Panc1 (cell line): ENCODE data around the gene RBM19. TPM values are rescaled to one million over a fixed set of nuclear protein-coding genes. Genes with fewer than 3 reads are reported as not detected.

ENCODE experiments used
- ATAC-seq: fragments of 200-7000 bp; cut with Tn5 transposase; 2 replicates; pipeline ENCODE4 v1.9.1; 2020; ENCODE audit warnings: mild to moderate bottlenecking, moderate library complexity
- BruUV-seq: library from RNA; stranded (reverse); fragments of 400-500 nt; replicated peaks from 2 replicates; lab custom pipeline; 2021; lab: Mats Ljungman, UMichigan
- CTCF ChIA-PET: fragments of 300-600 bp; sonication (Branson Sonifier 250); formaldehyde crosslinking; loops from one replicate; lab custom pipeline; 2022; ENCODE audit warnings: antibody characterized with exemption; lab: Charles Lee
- POLR2A ChIA-PET: fragments of 300-600 bp; sonication (Branson Sonifier 250); formaldehyde crosslinking; loops from one replicate; lab custom pipeline; 2022; ENCODE audit warnings: antibody characterized with exemption; lab: Charles Lee
- DNase-seq: peaks from one replicate; pipeline ENCODE4 v3.0.0-alpha.2; 2010; ENCODE audit warnings: low read depth, low spot score
- H3K27ac ChIP-seq: 2 replicates; pipeline ENCODE4 v1.5.1; 2011; ENCODE audit warnings: mild to moderate bottlenecking, low read length, inconsistent platforms
- H3K27me3 ChIP-seq: fragments of 200-500 bp; sonication (Bioruptor generic); 2 replicates; pipeline ENCODE4 v1.6.0; 2014; ENCODE audit warnings: low read length, inconsistent platforms; ENCODE audit not compliant: control insufficient read depth, insufficient read depth
- H3K36me3 ChIP-seq: fragments of 200-500 bp; sonication (Bioruptor generic); 2 replicates; pipeline ENCODE4 v1.5.1; 2014; ENCODE audit warnings: inconsistent platforms, mild to moderate bottlenecking, low read length, moderate library complexity; ENCODE audit not compliant: control insufficient read depth, insufficient read depth
- H3K4me1 ChIP-seq: 2 replicates; pipeline ENCODE4 v1.5.1; 2011; ENCODE audit warnings: inconsistent platforms, mild to moderate bottlenecking, low read length, moderate library complexity; ENCODE audit not compliant: control insufficient read depth, insufficient read depth
- H3K4me3 ChIP-seq, 2 experiments: 2 replicates each; pipeline ENCODE4 v1.5.1; 2011 to 2012; ENCODE audit warnings: low read depth in 2 of 2, low read length in 2 of 2, mild to moderate bottlenecking in 2 of 2, inconsistent platforms in 1 of 2, moderate library complexity in 1 of 2
- H3K9me3 ChIP-seq: fragments of 200-500 bp; sonication (Bioruptor generic); 2 replicates; pipeline ENCODE4 v1.5.1; 2014; ENCODE audit warnings: low read depth, mild to moderate bottlenecking, inconsistent platforms, low read length, moderate library complexity; ENCODE audit not compliant: control insufficient read depth, insufficient read depth
- POLR2AphosphoS5 ChIP-seq: IDR thresholded peaks from 2 replicates; pipeline ENCODE4 v1.6.1; 2012; ENCODE audit warnings: mild to moderate bottlenecking, low read depth, low read length, moderate library complexity
- REST ChIP-seq, 2 experiments: IDR thresholded peaks; 2 replicates each; pipeline ENCODE4 v1.6.1; 2011 to 2012; ENCODE audit warnings: low read depth in 2 of 2, control low read depth in 1 of 2, low read length in 1 of 2, mild to moderate bottlenecking in 1 of 2, moderate library complexity in 1 of 2; ENCODE audit not compliant: insufficient read depth in 1 of 2
- SIN3A ChIP-seq: IDR thresholded peaks from 2 replicates; pipeline ENCODE4 v1.6.1; 2012; ENCODE audit warnings: low read depth, mild to moderate bottlenecking, low read length, moderate library complexity, borderline replicate concordance; ENCODE audit not compliant: insufficient read depth
- TCF7L2 ChIP-seq: IDR thresholded peaks from 2 replicates; pipeline ENCODE4 v1.6.1; 2011; ENCODE audit warnings: mild to moderate bottlenecking, low read depth, low read length, inconsistent platforms
- in situ Hi-C: cut with HindIII; loops from 2 replicates; pipeline ENCODE4 v1.10.0; 2016; ENCODE audit warnings: low sequenced_read_pairs, low pct_unique_long_range_greater_than_20kb
- intact Hi-C: fragments of 100-400 bp; cut with micrococcal nuclease; formaldehyde crosslinking; loops from one replicate; pipeline ENCODE4 v1.10.0; 2022; ENCODE audit not compliant: unreplicated experiment
- total RNA-seq: library from RNA; stranded (reverse); gene quantifications from one replicate; pipeline ENCODE4 v1.2.1, GENCODE V29; 2021; ENCODE audit not compliant: unreplicated experiment
- TF ChIP-seq, protein P1 (sequence below): fragments of 450-650 bp; IDR thresholded peaks from 2 replicates; pipeline ENCODE4 v1.5.1; 2017; ENCODE audit warnings: mild to moderate bottlenecking

The RBM19 gene
- total RNA-seq, 1 experiment from 2014 or later: 44.8 TPM

DNA sequence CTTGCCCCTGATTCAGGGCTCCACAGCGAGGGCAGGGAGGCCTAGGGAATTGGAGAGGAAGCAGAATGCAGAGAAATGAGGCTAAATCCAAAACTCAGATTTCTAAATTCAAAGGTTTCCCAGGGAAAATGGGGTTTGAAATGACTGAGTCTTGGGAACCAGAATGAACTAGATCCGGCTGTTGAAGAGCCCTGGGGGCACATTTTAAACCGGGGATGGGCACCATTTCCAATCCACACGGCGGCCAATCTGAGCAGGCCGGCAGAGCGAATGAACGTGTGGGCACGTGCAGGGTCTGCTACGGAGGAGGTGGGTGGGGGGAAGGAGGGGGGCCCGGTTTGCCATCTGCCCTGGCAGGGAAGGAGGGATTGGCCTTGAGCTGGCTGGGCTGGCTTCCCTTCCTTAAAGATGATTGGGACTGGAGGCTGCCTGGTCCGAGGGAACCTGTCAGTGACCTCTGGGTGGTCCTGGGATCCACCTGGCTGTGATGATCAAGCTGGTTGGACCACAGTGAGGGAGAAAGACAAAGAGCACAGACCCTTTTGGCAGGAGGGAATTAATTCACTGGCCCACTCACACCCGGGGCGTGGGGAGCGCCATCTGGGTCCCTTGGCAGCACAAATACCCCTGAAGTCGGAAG is 161.0 kb downstream of the RBM19 start:
- POLR2A ChIA-PET: no interaction called here
- Histone ChIP-seq H3K4me3 (no peak overlapping the region), H3K4me1 (no peaks in the 10 kb centered on the region), H3K27ac (no peak overlapping the region), H3K36me3 (no peaks in the 10 kb centered on the region), H3K27me3 (no peaks in the 10 kb centered on the region), H3K9me3 (no peaks in the 10 kb centered on the region)
- intact Hi-C loops: no loop called here
- BruUV-seq: no TSS peak
- CTCF ChIA-PET: no interaction called here
- ATAC-seq (no peak), DNase-seq (no peak)
- TF ChIP-seq TCF7L2 (no peak), SIN3A (no peak), REST (IDR thresholded peaks at IDR 0.05; ENCODE audit: insufficient read depth in 1 of 2, low read depth in 2 of 2, low read length in 1 of 2) (no peak), POLR2AphosphoS5 (no peak)
- TF ChIP-seq, protein P1, sequence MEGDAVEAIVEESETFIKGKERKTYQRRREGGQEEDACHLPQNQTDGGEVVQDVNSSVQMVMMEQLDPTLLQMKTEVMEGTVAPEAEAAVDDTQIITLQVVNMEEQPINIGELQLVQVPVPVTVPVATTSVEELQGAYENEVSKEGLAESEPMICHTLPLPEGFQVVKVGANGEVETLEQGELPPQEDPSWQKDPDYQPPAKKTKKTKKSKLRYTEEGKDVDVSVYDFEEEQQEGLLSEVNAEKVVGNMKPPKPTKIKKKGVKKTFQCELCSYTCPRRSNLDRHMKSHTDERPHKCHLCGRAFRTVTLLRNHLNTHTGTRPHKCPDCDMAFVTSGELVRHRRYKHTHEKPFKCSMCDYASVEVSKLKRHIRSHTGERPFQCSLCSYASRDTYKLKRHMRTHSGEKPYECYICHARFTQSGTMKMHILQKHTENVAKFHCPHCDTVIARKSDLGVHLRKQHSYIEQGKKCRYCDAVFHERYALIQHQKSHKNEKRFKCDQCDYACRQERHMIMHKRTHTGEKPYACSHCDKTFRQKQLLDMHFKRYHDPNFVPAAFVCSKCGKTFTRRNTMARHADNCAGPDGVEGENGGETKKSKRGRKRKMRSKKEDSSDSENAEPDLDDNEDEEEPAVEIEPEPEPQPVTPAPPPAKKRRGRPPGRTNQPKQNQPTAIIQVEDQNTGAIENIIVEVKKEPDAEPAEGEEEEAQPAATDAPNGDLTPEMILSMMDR: no peak
- in situ Hi-C loops: no loop called here

DNA sequence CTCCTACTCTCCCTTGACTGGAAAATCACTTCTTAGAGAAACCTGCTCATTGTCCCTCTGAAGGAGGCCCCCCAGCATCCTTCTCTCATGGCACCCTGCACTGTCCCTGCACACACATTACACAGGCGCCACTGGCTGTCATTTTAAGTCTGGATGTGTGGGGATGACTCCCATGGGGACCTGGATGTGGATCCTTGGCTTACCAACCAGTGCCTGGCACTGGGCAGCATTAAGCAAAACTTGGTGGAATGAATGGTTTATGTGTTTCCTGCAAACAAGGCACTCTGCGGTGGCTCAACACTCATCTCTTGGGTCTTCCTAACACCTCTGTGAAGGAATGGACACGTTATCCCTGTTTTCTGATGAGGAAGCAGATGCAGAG is 162.4 kb downstream of the RBM19 start:
- ATAC-seq: no peak
- no TSS peak for BruUV-seq

More for the DNA sequence above, 162.4 kb downstream of the RBM19 start:
- Histone ChIP-seq H3K36me3 (no peaks in the 10 kb centered on the region), H3K27me3 (no peaks in the 10 kb centered on the region), H3K9me3 (no peaks in the 10 kb centered on the region), H3K27ac (no peak overlapping the region), H3K4me3 (no peak overlapping the region), H3K4me1 (no peaks in the 10 kb centered on the region)
- ChIA-PET POLR2A (no interaction called here), CTCF (no interaction called here)
- no peak for TF ChIP-seq SIN3A
- TF ChIP-seq TCF7L2: no peak
- TF ChIP-seq POLR2AphosphoS5: no peak
- no peak for TF ChIP-seq REST (IDR thresholded peaks at IDR 0.05; ENCODE audit: insufficient read depth in 1 of 2, low read depth in 2 of 2, low read length in 1 of 2)
- TF ChIP-seq, protein P1: no peak
- in situ Hi-C loops (no loop called here), intact Hi-C loops (no loop called here)
- DNase-seq: no peak
